NCI-H446 (cell line): ENCODE data around the gene AMN1.
A peak's percentile ranks its signal among the peaks of the same experiment; 100 is the strongest.
"Not testable (repeated sequence)": the region's sequence is repeated elsewhere in the genome, so short reads cannot be mapped to it uniquely, and the experiment has no call there.

Source experiments
- DNase-seq, 2 experiments: peaks; one replicate each; lab custom pipeline; 2025; lab: John Stamatoyannopoulos, UW

AMN1 gene

DNA sequence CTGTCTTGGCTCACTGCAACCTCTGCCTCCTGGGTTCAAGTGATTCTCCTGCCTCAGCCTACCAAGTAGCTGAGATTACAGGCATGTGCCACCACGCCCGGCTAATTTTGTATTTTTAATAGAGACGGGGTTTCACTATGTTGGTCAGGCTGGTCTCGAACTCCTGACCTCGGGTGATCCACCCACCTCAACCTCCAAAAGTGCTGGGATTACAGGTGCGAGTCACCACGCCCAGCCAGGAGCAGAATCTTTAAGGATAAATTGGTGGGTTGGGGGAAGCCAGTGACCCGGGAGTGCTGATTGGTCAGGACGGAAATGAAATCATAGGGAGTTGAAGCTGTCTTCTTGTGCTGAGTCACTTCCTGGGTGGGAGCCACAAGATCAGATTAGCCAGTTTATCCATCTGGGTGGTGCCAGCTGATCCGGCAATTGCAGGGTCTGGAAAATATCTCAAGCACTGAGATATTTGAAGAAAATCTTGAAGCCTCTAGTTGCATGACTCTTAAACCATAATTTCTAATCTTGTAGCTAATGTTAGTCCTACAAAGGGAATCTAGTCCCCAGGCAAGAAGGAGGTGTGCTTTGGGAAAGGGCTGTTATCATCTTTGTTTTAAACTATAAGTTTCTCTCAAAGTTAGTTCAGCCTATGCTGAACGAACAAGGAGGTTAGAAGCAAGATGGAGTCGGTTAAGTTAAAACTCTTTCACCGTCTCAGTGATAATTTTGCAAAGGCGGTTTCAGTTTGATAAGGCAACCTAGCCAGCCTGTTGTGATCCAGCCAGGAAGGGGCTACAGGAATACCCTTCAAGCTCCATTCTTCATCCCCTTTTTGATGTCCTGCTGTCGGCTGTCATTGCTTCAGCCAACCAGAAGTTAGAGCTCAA, 5.0 kb upstream of the AMN1 start:
- DNase-seq: not testable (repeated sequence)

DNA sequence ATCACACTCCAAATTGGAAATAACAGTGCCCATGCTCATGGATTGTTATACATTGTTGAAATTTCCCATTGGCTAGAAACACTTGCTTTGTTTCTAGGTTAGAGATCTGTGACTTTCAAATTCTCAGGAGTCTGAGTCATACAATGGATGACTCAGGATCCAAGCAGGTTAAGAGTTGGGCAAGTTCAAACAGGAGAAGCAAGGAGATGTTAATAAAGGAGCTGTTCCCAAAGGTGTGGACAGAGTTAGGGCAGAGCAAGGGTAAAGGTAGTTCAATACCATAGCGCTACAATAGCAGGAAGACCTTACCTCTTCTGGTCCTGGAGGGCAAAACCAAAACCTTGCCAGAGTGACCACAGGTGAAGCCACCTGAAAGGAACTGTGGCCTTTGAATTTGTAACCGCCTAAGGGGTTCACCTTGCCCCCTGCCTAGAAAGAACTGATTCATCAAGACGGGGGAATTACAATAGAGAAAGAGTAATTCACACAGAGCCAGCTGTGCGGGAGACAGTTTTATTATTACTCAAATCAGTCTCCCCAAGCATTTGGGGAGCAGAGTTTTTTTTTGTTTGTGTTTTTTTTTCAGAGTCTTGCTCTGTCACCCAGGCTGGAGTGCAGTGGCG, 4.2 kb upstream of the AMN1 start:
- no peak for DNase-seq

DNA sequence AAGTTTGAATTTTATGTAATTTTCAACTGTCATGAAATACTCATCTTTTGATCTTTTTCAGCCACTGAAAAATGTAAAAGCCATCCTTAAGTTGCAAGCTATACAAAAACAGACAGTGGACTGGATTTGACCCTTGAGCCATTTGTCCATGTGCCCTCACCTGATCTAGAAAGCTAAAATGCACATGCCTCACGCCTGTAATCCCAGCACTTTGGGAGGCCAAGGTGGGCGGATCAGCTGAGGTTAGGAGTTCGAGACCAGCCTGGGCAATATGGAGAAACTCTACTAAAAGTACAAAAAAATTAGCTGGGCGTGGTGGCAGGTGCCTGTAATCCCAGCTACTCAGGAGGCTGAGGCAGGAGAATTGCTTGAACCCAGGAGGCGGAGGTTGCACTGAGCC, 2.4 kb upstream of the AMN1 start:
- DNase-seq: not testable (repeated sequence)

DNA sequence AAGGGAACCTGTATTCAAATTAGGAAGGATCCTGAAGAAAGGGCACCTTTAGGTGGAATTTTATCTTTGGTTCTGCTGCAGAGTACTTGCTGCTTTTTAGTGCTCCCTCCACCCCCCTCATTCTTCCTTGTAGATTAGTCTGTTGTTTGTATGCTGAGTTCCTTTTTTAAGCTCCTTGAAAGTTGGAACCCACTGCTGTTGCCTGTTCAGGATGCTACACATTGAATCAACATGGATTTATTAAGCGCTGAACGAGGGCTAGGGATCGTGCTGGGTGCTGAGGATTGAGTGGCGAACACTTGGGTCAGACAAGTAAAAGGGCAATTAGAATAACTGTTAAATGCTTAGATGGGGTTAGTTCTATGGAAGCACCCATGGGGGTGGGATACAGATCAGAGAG, 884 bp upstream of the AMN1 start:
- no peak for DNase-seq

DNA sequence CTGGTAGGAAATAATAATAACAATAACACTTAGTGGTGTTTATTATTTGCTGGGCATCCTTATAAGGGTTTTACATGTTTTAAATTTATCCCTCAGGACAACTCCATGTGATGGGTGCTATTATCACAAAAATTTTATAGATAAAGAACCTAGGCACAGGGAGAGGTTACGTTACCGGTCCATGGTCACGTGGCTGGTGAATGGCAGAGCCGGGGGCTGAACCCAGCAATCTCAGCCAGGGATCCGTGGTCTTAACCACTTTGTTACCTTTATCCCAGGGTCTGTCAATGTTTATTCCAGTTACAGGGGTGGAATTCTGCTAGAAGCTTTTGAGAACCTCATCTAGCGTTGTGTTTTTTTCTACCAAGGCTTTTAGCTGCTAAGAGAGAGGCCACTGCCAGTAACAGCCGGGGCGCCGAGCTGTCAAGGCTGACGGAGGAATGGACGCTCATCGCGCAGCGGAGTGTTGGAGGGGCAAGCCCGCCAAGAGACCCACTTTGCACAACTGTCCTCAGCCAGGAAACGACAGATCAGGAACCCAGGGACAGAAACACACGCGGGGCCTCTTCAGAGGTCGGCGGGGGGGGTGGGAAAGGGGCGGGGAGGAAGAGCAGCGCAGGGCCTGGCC, 418 bp downstream of the AMN1 start:
- DNase-seq: peak; percentile 5 to 45

DNA sequence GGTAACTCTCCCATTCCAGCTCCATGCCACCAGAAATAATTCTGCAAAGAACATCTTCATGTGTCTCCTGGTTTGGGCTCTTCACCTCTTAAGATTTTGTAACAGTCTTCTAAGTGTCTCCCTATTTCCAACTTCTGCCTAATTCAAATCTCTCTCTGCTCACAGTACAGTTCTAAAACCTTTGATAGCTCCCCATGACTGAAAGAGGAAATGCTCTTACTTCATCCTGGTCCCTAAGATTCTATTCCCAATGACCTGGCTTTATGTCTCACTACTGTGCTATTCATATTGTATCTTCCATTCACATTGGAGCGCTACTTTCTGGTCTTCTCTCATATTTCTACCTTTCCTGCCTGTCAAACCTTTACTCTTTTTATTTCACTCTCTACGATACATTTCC, 1.6 kb downstream of the AMN1 start:
- no peak for DNase-seq

DNA sequence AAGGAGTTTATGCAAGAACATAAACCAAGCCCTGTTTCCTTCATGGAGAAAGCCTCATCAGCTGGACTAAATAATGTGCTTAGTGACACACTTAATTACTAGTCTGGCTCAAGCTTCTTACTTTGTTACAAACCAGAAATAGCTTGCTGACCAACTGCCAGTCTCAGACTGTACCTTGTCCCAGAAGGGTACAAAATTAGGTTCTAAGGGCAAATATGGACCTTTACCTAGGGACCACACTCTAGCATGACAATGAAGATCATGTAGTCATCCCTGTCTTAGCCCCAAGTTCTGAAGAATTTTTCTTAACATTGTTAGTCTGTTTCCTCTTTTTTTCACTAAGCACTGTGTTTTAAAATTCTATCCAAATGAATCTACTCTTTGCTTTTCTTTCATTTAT, 2.2 kb downstream of the AMN1 start:
- DNase-seq: no peak

DNA sequence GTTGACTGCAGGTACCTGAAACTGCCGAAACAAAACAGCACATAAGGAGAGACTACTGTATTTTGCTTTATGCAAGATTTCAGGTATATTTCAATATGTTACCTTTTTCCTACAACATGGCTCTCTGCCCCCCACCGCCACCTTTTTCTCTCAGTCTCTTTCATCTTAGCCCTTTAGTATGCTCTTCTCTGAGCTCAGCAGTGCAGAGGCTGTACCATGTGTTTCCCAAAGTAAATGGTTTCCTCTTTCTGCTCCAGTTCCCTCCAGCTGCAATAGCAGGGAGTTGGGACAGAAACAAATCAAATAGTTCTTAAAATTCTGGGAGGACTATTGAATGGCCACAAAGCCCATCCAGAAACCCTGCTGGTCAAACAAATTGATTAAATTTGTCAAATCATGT, 4.3 kb downstream of the AMN1 start:
- no peak for DNase-seq

DNA sequence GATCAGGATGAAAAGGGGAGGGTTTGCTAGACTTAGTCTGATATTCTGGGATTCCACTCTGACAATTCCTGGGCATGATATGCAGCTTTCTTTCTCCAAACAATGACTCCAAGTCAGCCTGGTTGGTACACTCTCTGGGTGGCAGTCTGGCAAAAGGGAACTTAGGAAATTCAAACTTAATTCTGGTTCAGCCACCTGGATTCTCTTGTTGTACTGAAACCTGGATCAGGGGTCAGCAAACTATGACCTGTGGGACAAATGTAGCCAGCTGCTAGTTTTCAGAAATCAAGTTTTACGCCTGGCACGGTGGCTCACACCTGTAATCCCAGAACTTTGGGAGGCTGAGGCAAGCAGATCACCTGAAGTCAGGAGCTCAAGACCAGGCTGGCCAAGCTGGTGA, 6.2 kb downstream of the AMN1 start:
- no peak for DNase-seq

DNA sequence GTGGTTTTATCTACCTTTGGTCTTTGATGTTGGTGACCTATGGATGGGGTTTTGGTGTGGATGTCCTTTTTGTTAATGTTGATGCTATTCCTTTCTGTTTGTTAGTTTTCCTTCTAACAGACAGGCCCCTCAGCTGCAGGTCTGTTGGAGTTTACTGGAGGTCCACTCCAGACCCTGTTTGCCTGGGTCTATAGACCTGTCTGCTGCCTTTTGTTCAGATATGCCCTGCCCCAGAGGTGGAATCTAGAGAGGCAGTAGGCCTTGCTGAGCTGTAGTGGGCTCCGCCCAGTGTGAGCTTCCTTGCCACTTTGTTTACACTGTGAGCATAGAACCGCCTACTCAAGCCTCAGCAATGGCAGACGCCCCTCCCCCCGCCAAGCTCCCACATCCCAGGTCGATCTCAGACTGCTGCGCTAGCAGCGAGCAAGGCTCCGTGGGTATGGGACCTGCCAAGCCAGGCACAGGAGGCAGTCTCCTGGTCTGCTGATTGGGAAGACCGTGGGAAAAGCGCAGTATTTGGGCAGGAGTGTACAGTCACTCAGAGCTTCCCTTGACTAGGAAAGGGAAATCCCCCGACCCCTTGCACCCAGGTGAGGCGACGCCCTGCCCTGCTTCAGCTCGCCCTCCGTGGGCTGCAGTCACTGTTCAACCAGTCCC, 10.2 kb downstream of the AMN1 start:
- DNase-seq: not testable (repeated sequence)

DNA sequence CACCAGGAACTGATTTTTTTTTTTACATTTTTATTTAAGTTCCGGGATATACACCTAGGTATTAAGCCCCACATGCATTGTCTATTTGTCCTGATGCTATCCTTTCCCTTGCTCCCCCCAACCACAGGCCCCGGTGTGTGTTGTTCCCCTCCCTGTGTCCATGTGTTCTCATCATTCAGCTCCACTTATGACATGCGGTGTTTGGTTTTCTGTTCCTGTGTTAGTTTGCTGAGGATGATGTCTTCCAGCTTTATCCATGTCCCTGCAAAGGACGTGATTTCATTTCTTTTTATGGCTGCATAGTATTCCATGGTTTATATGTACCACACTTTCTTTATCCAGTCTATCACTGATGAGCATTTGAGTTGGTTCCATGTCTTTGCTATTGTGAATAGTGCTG, 11.8 kb downstream of the AMN1 start:
- not testable (repeated sequence) for DNase-seq

DNA sequence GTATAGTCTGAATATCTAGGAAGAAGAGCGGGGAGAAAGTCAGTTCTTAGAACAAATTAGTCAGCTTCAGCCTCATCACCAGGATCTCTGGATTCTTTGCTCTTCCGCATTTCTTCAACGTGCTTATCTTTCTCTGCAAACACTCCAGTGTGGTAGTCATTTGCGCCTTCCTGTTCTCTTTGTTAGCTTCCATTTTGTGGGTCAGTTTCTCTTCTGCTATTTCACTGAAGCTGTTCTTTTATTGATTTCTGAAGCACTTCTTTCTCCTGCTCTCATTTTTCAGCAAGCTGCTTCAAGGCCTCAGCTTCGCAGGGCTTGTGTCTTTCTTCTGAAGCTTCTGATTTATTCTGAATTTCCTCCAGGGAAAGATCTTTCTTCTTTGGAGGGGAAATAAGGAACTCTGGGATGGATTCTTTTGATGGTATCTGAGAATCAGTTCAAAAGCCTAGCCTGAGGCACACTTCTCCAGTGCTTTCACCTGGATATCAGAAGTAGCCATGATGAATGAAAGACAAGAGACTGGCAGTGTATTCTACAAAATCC, 13.5 kb downstream of the AMN1 start:
- DNase-seq: no peak

DNA sequence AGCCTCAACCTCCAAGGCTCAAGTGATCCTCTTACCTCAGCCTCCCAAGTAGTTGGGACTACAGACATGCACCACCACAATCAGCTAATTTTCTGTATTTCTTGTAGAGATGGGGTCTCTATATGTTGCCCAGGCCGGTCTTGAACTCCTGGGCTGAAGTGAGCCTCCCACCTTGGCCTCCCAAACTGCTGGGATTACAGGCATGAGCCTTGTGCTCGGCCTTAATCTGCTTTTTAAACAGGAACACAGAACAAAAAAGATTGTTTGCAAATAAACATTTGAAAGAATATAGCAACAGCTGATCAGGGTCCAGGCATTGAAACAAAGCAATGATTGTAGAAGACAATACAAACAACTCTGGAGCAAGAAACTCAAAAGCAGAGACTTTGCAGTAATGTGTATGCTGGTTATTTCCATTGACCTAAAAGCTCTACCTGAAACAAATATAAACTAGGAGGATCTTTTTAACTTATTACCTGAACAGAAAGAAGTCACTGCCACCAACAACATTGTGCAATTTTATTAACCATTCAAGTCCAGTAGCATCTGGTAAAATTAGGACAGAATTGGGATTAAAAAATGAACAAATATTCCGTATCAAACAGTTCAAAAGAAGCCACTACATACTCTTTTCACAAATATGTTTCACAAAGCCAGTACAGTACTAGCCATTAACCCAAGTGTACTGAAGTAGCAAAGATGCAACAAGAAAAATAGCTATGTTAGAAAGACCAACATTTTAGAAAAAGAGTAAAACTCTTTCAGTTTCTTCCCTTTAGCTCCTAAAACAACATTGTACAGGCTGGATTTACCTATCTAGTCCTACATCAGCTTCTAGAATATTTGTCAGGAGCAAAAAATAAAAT, 14.2 kb downstream of the AMN1 start:
- no peak for DNase-seq

DNA sequence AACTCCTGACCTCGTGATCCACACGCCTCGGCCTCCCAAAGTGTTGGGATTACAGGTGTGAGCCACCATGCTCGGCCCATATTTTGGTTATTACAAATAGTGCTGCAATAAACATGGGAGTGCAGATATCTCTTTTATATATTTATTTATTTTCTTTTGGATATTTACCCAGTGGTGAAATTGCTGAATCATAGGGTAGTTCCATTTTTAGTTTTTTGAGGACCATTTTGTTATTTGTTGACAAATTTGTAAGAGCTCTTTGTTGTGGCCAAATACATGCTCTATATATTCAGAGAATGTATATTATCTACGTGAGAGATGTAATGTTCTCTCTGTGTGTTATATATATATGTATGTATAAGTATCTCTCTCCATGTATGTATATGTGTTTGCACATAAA, 15.9 kb downstream of the AMN1 start:
- DNase-seq: no peak

DNA sequence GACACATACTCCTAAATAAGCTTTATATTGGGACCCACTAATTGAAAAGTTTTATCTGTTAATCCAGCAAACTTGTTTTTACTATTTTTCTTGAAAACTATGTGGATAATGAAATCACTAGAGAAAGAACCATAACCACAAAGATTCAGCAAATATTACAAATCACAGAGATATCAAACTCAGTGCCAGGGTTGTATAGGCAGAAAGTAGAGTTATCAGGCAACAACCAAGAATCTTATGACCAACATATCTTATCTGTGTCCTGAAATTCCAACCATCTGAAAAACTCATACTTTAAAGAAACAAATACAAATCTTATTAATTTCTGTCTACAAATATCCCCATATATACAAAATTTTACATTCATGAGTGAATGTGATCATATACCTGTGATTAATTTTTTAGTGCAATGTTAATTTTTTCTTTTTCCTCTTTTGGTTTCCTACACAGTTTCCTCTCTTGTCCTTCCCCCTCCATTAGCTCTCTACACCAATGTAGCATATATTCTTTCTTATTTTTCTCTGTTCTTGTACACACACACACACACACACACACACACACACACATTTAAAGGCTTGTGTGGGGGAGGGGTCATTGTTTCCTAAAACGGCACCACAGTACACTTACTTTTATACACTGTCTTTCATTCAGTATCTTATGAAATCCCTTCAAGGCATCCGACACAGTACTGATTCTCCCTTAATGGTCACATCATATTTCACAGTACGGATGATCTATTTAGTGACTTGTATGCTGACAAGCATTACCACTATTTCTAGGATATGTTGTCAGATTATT, 18.6 kb downstream of the AMN1 start:
- DNase-seq: no peak

DNA sequence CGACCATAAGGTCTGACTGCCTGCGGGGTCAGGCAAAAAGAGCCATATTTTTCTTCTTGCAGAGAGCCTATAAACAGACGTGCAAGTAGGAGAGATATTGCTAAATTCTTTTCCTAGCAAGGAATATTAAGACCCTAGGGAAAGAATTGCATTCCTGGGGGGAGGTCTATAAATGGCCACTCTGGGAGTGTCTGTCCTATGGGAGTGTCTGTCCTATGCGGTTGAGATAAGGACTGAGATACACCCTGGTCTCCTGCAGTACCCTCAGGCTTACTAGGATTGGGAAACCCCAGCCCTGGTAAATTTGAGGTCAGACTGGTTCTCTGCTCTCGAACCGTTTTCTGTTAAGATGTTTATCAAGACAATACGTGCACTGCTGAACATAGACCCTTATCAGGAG, 20.7 kb downstream of the AMN1 start:
- not testable (repeated sequence) for DNase-seq

DNA sequence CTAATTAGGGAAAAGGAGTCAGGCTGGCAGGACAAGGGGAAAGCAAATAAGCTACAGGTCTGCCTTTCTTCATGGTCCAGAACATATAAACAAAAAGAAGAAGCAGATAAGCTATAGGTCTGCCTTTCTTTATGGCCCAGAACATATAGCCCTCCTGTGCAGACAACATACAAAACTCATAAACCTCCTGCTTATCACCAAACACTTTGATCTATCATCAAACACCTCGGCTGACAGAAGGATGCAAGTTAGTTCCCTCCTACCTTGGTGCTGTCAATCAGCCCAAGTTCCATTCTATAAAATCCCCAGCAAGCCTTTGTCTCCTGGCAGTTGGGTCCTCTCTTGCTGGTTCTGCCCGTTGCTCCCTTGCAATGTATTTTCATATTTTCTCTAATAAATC, 23.2 kb downstream of the AMN1 start:
- DNase-seq: no peak

DNA sequence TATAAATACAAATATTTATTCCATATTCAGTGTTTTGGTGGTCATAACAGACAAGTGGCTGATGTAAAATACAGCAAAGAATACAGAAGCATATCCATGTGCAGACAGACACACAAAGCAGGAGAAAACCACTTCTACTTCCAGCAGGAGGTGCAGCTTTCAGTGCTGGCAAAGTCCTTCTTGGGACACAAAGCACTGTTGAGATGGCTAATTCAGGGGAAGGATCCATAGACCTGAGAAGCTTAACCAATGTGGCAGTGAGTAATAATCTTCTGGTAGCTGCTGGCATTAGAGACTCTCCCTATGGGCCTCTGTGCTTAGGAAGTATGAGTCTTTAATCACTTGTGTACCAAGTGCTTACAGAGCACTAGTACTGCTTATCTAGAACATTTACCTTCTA, 26.8 kb downstream of the AMN1 start:
- no peak for DNase-seq

DNA sequence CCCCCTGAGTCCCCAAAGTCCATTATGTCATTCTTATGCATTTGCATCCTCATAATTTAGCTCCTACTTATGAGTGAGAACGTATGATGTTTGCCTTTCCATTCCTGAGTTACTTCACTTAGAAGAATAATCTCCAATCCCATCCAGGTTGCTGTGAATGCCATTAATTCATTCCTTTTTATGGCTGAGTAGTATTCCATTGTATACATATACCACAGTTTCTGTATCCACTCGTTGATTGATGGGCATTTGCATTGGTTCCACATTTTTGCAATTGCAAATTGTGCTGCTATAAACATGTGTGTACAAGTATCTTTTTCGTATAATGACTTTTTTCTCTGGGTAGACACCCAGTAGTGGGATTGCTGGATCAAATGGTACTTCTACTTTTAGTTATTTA, 38.9 kb downstream of the AMN1 start:
- DNase-seq: not testable (repeated sequence)

DNA sequence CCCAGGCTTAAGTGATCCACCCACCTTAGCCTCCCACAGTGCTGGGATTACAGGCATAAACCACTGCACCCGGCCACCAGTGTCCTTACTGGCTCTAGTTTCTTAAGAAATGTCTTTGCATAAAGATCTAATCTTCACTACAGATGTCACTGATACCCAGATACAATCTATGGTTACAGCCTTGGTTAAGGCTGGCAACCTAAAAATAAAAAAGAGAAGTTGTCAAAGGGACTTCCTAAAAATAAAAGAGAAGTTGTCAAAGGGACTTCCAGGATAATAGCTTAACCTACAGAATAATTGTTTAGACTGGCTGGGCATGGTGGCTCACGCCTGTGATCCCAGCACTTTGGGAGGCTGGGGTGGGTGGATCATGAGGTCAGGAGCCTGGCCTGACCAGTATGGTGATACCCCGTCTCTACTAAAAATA, 41.7 kb downstream of the AMN1 start:
- no peak for DNase-seq

DNA sequence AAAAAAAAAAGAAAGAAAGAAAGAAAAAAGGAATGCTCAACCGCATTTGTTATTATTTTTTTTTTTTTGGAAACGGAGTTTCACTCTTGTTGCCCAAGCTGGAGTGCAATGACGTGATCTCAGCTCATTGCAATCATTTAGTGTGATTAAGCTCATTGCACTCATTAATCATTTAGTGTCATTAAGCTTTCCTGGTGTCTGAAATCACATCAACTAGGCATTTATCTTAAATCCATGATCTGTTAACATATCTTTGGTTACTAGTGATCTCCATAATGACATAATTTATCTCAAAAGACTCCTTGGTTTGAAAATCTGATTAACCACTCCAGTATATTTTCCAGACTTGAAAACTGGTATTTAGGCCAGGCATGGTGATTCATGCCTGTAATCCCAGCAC, 43.0 kb downstream of the AMN1 start:
- DNase-seq: no peak
